Hepatocyte (in vitro differentiated cells): ENCODE results near the gene VAC14.

ENCODE experiments used
- EZH2 ChIP-seq: fragments of 200-600 bp; sonication (generic); IDR thresholded peaks from 2 replicates; pipeline ENCODE4 v1.6.1; 2016; ENCODE audit warnings: antibody characterized with exemption, mild to moderate bottlenecking, borderline replicate concordance
- TF ChIP-seq, protein P1 (sequence below): fragments of 200-600 bp; sonication (generic); IDR thresholded peaks from 2 replicates; pipeline ENCODE4 v1.5.1; 2016; ENCODE audit warnings: antibody characterized with exemption, mild to moderate bottlenecking; ENCODE audit not compliant: poor library complexity

DNA sequence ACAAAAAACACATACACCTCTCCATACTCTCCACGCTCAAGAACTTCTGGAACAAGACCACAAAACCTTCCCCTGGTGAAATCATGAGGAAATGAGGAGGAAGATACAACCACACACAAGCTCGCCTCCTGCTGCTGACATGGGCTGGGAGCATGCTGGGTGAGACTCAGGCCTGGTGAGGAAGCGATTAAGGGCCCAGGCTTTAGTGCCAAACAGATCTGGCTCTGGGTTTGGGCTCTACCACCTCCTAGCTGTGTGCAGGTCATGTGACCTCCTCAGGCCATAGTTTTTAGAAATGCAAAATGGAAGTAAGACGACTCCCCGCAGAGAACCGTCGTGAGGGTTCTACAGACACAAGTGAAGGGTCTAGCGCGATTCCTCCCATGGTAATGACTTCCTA, 41.3 kb downstream of the VAC14 start:
- TF ChIP-seq EZH2 = no peak
- TF ChIP-seq, protein P1, sequence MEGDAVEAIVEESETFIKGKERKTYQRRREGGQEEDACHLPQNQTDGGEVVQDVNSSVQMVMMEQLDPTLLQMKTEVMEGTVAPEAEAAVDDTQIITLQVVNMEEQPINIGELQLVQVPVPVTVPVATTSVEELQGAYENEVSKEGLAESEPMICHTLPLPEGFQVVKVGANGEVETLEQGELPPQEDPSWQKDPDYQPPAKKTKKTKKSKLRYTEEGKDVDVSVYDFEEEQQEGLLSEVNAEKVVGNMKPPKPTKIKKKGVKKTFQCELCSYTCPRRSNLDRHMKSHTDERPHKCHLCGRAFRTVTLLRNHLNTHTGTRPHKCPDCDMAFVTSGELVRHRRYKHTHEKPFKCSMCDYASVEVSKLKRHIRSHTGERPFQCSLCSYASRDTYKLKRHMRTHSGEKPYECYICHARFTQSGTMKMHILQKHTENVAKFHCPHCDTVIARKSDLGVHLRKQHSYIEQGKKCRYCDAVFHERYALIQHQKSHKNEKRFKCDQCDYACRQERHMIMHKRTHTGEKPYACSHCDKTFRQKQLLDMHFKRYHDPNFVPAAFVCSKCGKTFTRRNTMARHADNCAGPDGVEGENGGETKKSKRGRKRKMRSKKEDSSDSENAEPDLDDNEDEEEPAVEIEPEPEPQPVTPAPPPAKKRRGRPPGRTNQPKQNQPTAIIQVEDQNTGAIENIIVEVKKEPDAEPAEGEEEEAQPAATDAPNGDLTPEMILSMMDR = no peak
